ENCODE data around the gene OFD1.

OFD1 gene

DNA sequence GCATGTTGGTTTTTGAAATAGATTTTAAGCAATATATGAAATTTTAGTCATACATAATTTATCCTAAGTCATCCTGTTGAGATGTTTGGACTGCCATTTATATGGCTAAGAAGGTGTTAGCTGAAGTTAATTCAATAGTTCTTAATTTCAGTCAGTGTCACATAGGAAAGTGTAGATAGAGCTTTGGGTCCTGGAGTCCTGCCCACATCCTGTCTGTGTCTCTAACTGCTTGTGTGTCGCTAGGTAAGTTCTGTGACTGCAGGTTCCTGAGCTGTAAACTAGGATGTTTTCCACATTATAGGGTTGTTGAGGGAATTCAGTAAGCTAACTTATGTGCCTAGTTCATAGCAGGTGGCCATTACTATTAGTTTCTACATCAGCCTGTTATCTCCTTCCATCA lies 20.7 kb downstream of the OFD1 start:
- no peak for DNase-seq

DNA sequence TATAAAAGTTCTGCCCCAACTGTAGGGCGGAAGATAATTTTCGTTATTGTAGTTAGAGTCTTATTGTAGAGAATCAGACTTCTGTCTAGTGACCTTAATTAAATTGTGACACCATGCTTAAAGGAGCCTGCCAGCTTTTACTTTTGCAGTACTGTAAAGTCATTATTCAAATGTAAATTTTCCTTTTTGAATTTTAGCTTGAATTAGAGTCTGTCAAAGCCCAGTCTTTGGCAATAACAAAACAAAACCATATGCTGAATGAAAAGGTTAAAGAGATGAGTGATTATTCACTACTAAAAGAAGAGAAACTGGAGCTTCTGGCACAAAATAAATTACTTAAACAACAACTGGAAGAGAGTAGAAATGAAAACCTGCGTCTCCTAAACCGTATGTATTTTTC lies 21.8 kb downstream of the OFD1 start:
- DNase-seq: no peak

DNA sequence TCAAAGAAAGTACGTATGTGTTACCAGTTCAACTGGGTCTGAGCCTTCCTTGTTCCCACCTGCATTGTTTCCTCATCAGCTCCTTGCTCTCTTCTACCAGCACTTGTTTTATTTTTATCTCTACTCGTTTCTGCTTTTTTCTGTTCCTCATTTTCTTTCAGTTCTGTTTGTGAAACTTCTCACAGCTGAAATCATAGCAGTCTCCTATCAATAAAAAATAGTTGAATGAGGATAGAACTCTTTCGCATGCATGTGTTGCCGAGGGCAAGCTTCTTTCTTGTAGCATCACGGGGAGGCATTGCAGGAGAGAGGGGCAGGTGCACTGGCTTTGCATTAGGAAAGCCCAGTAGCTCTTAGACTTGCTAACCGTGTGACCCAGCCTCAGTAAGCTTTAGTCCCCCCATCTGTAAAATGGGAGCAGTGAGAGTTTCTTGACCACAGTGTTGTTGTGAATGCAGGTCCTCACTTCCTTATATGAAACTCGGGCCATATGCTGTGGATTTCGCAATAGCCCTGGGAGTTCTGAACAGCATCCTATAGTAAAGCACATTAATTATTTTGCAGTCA lies 24.7 kb downstream of the OFD1 start:
- DNase-seq: peak; percentile 2 to 19

DNA sequence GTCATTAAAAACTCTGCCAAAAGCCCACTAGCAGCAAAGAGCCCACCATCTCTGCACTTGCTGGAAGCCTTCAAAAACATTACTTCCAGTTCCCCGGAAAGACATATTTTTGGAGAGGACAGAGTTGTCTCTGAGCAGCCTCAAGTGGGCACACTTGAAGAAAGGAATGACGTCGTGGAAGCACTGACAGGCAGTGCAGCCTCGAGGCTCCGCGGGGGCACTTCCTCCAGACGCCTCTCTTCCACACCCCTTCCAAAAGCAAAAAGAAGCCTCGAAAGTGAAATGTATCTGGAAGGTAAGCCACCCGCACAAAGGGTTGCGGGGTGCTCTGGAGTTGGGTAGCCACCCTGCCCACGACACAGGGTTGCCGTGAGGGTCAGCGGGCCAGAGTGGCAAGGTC lies 25.9 kb downstream of the OFD1 start:
- DNase-seq: no peak

DNA sequence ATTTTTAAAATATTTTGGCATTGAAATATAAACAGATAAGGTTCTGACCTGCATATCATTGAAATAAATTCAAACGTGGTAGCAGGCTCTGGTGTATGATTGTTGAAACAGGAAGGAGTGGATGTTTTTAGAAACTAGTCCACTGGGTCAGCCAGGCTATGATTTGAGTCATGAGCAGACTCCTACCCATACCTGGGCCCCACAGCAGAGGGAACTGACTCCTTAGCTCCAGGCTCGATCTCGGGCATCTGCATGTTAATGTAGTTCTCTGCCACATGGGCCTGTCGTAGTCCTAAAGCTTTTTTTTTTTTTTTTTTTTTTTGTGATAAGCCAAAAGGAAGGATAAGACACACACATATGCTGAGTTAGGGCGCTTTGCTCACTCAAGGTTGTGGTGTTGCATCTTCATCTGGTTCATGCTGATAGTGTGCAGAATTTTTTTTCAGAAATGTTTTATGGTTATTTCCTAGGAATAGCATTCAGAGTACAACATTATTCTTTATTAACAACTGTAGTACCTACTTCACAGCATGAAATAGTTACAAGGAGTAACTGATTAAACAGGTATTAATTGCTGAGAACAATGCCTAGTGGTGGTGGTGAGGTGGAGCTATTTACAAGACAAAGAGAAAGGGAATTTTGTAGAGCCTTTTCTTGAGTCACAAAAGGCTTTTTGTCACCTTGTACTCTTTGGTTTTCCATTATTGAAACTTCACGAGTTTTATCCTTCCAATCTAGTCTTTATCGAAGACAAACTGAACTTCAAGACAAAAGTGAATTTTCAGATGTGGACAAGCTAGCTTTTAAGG lies 27.3 kb downstream of the OFD1 start:
- no peak for DNase-seq

DNA sequence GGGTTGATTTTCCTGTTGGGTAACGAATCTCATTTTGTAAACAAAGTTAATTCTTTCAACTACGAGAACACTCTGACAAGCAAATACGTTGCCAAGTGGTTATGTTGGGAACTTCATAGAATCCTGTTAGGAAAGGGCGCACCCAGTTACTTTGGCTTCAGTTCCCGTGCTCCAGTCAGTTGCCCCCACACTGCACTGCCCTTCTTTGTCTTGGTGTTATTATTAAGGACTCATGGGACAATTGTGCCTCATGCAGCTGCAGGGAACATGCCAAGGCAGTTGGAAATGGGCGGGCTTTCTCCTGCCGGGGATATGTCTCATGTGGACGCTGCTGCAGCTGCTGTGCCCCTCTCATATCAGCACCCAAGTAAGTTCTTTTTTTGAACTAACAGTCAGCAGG lies 28.9 kb downstream of the OFD1 start:
- DNase-seq: no peak

DNA sequence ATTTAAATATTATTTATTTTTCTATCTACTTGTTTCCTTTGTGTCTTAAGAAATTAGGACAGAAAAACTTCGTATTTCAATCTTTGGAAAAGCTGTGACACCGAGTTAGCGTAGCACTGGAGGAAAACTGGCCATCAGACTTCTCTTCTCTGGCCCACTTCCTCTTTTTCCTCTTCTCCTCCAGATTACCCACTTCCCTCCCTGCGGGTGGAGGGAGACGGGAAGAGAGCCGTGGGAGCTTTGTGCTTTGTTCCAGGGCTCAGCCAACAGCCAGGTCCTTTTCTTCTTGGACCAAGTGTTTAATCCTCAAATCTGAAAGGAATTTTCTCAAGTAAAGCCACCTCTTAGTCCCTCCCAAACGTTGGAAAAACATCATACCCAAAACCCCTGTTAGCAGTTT lies 29.7 kb downstream of the OFD1 start:
- DNase-seq: peak; percentile 27 to 55

DNA sequence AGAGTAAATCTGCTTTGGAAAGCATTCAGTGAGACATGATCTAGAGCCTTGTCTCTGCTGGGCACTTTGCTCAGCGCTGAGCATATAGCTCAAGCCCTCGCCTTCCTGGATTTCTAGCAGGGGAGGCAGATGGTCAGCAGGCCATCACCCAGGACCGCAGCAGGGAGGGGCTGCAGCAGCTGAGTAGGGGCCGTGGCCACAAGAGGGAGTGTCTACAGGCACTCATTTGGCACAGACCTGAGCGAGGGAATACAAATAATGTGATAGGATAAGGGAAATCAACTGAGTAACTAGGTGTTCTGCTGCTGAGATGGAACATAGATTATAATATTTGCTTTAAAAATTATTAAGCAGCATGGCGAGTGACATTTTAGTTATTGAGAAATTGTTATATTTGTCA lies 30.2 kb downstream of the OFD1 start:
- DNase-seq: no peak

DNA sequence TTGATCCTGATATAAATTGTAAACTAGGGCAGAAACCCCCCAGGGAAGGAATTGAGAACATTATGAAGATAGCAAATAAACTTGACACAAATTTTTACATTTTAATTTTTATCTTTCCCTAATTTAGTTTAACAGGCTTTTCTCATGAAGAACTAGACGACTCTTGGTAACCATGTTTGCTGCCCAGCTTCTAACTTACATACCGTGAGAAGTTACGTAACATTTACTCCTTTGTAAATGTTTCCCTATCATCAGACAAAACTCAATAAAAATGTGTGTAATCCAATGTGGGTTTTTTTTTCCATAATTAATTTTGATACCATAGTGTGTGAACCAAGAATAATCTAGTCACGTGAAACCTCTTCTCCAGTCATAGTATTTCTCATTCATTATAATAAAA lies 34.4 kb downstream of the OFD1 start:
- DNase-seq: no peak

DNA sequence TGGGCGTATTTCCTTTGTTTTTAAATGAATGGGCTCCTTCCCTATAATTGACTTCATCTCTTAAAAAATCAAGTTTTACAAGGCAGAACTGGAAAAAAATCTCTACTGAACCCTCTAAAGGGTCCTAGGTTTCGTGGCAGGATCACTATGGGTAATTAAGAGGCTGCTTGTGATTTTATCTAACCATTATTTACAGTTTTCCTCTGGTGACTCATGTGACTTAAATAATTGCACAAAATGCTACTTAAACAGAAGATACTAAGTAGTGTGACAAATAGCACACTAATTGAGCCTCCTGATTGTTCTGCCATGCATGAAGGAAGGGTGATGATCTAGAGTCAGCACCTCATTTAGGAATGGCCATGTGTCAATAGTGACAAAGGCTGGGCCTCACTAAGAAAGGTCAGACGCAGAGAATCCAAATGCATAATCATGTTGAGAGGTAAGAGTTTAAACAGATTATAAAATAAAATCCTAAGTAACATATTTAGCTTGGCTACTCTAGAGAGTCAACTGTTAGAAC lies 35.5 kb downstream of the OFD1 start:
- no peak for DNase-seq

DNA sequence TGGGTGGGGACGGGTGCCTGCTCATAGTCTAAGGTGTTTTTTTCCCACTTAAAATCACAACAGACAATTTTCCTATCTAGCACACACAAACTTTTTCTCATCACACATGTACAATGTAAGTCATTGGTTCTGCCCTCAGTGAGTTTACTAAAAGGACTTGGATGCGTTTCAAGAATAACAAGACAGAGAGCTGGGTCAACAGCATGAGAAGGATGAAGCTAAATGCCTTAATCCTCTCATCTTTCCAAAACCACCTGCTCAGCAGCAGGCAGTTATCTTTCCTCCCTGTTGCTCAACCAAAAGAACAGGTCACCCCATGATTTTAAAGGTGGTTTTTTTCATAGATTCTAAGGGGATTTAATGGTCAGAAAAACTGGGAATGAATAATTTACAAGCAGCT lies 40.1 kb downstream of the OFD1 start:
- DNase-seq: no peak

DNA sequence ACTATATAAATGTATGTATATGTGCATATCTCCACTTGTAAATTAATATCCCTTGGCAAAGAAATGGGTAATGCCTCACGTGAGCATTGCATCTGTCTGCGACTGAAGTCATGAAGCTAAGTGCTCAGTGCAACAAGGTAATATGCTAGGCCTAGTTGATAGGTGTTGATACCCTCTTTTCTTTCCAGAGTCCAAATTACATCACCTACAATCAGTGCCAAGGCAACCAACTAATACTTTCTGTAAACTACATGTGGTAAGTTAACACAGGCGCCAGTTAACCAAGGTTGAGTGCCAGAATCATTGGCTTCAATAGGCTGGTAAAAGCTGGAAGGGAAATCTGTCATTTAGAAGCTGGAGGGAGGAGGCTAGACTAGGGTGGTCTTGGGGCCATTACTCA lies 41.3 kb downstream of the OFD1 start:
- DNase-seq: no peak

DNA sequence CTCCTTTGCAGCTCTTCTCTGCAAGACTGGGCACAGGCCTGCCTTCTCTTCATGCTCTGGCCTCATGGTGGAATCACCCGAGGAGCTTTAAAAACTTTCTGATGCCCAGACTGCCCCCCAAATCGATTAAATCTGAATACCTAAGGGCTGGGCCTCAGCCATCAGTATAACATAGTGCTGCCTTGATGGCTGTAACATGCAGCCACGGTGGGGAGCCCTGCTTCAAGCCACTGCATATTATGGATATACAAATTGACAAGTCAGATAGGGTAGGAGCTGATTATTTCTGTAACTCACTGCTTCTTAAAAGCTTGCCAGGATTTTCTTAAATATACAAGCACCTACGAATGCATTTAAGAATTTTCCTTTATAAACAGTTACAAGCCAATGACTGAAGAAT lies 41.8 kb downstream of the OFD1 start:
- DNase-seq: no peak

DNA sequence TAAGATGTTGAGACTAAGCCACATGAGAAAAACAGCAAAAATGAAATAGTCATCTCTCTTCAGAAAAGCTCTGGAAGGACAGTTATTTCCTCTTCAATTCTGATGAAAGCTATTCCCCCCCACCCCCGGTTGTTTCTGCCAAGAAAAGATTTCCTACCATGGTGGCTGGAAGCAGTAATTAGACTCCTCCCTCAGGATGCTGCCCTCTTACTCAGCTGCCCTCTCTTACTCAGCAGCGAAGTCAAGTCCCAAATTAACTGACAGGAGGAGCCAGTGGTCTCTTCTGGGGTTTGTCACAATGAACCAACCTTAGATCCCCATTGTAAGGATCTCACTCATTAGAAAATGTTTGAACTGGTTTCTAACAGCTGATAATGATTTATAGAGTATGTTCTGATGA lies 44.4 kb downstream of the OFD1 start:
- peak in 1 of 2 experiments; percentile 1 for DNase-seq

DNA sequence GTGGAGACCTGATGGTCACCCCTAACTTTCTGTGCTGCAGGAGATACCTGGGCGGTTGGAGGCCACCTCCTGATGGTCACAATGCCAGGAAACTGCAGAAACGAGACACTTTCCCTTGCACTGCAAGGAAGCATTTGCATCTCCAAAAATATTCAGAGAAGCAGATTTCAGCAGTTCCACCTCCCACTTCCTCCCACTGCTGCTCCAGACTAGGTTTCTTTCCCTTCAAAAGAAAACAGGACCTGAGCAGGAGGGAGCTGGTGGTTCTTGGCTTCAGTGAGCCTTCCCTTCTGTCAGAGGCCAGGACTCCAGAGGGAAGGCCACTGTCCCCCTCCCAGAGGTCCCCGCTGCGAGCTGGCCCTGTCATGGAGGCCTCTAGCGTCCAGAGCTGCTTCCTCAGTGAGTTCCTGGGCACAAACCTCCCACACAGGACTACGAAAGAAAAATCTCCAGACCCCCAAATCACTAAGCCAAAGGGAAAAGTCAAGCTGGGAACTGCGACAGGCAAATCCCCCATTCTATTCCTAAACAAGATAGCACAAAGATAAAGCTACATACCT lies 46.4 kb downstream of the OFD1 start:
- DNase-seq: no peak

DNA sequence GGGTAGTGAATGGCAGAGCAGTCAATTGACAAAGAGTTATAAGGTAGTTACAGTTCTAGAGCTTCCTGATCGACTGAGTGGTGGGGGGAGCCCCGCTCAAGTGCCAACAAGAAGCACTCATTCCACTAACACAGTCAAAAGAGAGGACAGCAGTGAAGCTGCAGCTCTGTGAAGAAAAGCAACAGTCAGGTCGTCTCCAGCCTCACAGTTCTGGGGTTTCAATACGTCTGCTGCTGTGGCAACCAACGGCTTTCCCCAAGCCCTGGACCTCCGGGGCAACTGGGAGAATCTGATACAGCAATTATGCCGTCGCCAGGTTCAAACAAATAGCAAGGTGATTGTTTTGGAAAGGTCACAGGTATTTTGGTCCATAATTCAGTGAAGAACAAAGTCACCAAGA lies 51.5 kb downstream of the OFD1 start:
- DNase-seq: no peak

DNA sequence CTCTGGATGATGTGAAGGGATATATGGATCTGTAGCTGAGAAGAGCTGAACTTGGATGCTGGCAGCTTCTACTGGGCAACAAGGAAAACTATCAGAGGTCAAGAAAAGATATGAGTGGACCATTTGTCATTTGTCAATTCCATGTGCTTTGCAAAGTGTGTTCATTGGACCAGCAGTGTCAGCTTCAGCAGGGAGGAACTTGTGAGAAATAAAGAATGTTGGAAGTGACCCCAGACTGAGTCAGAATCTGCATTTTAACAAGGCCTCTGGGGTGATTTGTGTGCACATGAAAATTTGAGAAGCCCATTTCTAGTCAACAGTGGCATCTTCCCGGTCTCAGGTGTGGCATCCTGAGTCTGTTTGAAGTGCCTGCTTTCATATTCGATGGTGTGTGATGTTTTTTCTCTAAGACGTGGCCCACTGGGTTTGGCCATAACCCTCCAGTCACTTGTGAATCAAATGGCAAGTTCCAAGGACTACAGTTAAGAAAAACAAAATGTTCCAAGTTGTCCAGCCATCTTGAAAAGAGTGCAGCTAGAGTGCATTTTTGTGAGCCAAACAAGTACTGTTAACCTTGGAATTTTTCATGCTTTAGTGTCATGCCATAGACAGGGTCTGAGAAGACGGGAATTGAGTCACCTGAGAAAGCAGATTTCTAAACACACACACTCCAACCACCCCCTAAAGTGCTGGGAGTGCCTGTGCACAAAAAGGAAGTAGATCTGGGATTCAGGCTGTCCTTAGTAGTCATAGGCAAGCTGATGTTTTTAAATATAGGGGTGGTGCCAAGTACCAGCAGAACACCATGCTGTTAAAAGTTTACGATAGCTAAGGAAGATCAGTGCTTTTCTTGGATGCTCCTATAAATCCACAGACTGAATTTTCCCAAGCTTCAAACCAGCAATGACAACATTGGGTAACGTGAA lies 55.9 kb downstream of the OFD1 start:
- DNase-seq: no peak

DNA sequence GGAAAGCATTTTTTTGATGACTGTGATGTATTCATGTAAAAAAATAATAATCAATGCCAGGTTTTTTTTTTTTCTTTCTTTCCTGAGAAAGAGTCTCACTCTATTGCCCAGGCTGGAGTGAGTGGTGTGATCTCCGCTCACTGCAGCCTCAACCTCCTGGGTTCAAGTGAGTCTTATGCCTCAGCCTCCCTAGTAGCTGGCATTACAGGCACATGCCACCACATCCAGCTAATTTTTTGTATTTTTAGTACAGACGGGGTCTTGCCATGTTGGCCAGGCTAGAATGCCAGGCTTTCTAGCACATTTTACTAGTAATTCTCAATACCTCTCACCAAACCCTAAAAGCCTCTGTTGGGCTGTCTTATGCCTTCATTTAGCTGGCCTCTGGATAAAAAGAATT lies 56.6 kb downstream of the OFD1 start:
- DNase-seq: no peak

DNA sequence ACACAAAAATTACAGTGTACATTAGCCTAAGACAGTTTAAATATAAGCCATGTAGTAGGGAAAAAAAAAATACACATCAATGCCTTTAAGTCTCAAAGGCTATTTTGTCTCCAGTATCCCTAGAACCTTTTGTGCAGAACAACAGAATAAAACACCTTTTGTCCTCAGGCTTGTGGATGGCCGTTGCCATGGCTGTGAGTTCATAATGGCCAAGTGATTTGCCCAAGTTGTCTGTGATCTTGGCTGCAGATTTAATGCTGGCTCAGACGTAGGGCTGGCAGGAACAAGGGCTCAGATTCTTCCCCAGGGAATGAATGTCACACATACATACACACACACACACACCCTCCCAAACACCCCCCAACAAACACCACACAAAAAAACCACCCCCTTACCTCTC lies 57.0 kb downstream of the OFD1 start:
- DNase-seq: no peak

DNA sequence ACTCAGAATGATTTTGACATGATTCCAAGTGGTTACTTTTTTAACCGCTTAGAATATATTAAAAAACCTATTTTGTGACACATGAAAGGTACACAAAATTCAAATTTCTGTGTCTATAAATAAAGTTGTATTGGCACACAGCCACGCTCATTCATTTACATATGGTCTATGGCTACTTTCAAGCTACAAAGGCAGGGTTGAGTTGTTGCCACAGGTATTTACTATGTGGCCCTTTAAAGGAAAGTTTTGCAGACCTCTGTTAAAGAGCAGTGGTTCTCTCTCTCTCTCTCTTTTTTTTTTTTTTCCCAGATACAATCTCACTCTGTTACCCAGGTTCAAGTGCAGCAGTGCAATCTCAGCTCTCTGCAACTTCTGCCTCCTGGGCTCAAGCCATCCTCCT lies 59.3 kb downstream of the OFD1 start:
- no peak for DNase-seq

DNA sequence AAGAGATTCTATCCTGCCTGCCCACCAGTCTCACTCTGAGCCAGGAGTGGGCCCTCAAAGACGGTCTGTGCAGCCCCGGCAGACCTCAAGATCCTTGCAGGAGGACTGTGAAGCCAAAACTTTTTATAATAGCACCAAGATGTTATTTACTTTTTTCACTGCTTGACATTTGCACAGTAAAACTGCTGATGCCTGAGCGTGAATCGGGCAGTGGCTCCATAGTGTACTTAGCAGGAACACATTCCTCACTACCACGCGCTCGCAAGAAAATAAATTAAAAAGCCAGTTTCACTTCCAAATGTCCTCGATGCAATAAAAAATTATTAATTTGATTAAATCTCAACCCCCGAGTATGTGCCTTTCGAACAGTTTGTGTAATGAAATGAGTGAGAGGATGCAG lies 59.9 kb downstream of the OFD1 start:
- DNase-seq: no peak

DNA sequence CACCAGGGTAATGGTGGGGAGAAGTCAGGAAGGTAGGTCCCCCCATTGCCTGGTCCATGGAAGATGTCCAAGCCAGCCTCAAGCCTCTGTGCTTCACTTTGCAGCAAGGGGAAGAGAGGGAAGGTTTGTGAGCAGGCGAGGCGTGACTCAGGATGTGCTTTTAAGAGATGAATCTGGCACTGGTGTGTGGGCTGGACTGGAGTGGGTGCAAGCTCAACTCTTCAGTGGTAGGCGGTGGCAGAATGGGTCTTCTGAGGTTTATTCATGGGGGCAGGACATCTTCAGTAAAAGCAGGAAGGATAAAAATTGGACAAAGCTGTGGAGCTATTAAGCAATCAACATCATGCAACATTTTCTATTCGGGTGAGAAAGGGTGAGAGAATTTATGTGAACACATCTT lies 63.0 kb downstream of the OFD1 start:
- no peak for DNase-seq

DNA sequence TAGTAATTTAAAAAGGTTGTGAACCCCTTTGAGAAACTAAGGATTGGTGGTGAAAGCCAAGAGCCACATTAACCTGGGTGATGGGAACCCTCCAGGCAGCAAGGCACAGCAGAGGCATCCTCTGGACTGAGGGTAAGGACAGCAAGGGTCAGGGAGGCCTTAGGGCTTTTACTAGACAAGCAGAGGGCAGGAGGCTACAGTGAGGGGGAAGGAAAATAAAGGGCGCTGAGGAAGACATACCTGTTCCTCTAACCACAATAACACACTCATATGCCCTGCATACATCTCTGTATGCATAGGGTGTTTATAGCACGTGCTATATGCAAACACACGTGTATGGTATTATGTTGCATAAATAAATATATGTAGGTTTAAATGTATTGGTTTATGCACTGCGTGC lies 63.6 kb downstream of the OFD1 start:
- no peak for DNase-seq
